OCI-LY3 (cell line): ENCODE results near the gene ABI3BP.

ENCODE experiments used
- H2AFZ ChIP-seq: fragments of 200-600, 300-600 bp; shearing (Covaris generic); 2 replicates; pipeline ENCODE4 v1.6.0; 2014; ENCODE audit warnings: antibody characterized with exemption, low read depth, low read length
- H3K27ac ChIP-seq: fragments of 200-600, 300-600 bp; sonication (generic); 2 replicates; pipeline ENCODE4 v1.5.1; 2014; ENCODE audit warnings: mild to moderate bottlenecking, low read length, moderate library complexity, mixed read lengths
- H3K27me3 ChIP-seq: fragments of 200-600, 300-600 bp; sonication (generic); 2 replicates; pipeline ENCODE4 v1.6.1; 2014; ENCODE audit warnings: low read depth, low read length, mixed read lengths
- H3K36me3 ChIP-seq: fragments of 200-600, 300-600 bp; sonication (generic); replicated peaks from 2 replicates; pipeline ENCODE3; 2014; ENCODE audit warnings: low read depth, low read length, mixed read lengths
- H3K4me1 ChIP-seq: fragments of 300-600, 200-600 bp; sonication (generic); 2 replicates; pipeline ENCODE4 v1.6.1; 2014; ENCODE audit warnings: low read length, mixed read lengths
- H3K4me2 ChIP-seq: fragments of 200-600, 300-600 bp; sonication (generic); 2 replicates; pipeline ENCODE4 v1.6.1; 2014; ENCODE audit warnings: low read length, mixed read lengths
- H3K4me3 ChIP-seq: fragments of 300-600, 200-600 bp; sonication (generic); 2 replicates; pipeline ENCODE4 v1.5.1; 2014; ENCODE audit warnings: antibody characterized with exemption, mild to moderate bottlenecking, low read length, moderate library complexity
- H3K79me2 ChIP-seq: fragments of 300-600, 200-600 bp; shearing (Covaris generic); 2 replicates; pipeline ENCODE4 v1.6.1; 2014; ENCODE audit warnings: mild to moderate bottlenecking, low read length, mixed read lengths
- H3K9ac ChIP-seq: fragments of 300-600, 200-600 bp; shearing (Covaris generic); 2 replicates; pipeline ENCODE4 v1.6.0; 2014; ENCODE audit warnings: mild to moderate bottlenecking, low read length, moderate library complexity
- H3K9me3 ChIP-seq: fragments of 200-600, 300-600 bp; shearing (Covaris generic); 2 replicates; pipeline ENCODE4 v1.6.1; 2014; ENCODE audit warnings: low read length, mixed read lengths; ENCODE audit not compliant: insufficient read depth
- H4K20me1 ChIP-seq: fragments of 200-600, 300-600 bp; sonication (generic); 2 replicates; pipeline ENCODE4 v1.6.1; 2016; ENCODE audit warnings: low read length, mixed read lengths; ENCODE audit not compliant: insufficient read depth
- EZH2phosphoT487 ChIP-seq: fragments of 200-600 bp; shearing (Covaris generic); IDR thresholded peaks from 2 replicates; pipeline ENCODE4 v1.6.1; 2018; ENCODE audit warnings: antibody characterized with exemption, mixed run types, low read depth
- TF ChIP-seq, protein P1 (sequence below): fragments of 200-600, 300-600 bp; sonication (generic); IDR thresholded peaks from 2 replicates; pipeline ENCODE4 v1.5.1; 2014; ENCODE audit warnings: antibody characterized with exemption, low read length, low read depth

The ABI3BP gene

DNA sequence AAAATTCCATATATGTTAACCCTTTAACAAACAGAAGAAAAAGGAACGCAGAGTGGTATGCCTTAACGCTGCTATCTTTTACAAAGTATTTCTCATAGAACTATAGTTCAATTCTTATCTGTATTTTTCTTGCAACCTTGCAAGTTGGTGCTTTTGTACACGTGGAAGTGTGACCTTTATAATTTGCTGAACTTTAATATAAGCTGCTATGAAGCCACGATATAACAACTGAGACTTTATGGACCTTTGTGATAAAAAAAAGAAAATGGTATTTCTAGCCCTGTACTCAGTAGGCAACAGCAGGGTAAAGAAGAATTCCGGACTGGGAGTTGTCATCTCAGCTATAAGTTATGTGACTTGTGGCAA is 290.3 kb downstream of the ABI3BP start:
- Histone ChIP-seq H2AFZ (no peak overlapping the region), H3K27ac (no peak overlapping the region), H3K27me3 (no peaks in the 10 kb centered on the region), H3K9ac (no peak overlapping the region), H3K36me3 (no peaks in the 10 kb centered on the region), H3K4me3 (no peak overlapping the region), H4K20me1 (no peaks in the 10 kb centered on the region), H3K4me2 (no peak overlapping the region), H3K9me3 (no peaks in the 10 kb centered on the region), H3K79me2 (no peaks in the 10 kb centered on the region), H3K4me1 (peaks cover 5% of the 10 kb centered on the region; the same call in 1 of the 2 replicates)
- TF ChIP-seq, protein P1, sequence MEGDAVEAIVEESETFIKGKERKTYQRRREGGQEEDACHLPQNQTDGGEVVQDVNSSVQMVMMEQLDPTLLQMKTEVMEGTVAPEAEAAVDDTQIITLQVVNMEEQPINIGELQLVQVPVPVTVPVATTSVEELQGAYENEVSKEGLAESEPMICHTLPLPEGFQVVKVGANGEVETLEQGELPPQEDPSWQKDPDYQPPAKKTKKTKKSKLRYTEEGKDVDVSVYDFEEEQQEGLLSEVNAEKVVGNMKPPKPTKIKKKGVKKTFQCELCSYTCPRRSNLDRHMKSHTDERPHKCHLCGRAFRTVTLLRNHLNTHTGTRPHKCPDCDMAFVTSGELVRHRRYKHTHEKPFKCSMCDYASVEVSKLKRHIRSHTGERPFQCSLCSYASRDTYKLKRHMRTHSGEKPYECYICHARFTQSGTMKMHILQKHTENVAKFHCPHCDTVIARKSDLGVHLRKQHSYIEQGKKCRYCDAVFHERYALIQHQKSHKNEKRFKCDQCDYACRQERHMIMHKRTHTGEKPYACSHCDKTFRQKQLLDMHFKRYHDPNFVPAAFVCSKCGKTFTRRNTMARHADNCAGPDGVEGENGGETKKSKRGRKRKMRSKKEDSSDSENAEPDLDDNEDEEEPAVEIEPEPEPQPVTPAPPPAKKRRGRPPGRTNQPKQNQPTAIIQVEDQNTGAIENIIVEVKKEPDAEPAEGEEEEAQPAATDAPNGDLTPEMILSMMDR, result no peak
- TF ChIP-seq EZH2phosphoT487, result no peak

DNA sequence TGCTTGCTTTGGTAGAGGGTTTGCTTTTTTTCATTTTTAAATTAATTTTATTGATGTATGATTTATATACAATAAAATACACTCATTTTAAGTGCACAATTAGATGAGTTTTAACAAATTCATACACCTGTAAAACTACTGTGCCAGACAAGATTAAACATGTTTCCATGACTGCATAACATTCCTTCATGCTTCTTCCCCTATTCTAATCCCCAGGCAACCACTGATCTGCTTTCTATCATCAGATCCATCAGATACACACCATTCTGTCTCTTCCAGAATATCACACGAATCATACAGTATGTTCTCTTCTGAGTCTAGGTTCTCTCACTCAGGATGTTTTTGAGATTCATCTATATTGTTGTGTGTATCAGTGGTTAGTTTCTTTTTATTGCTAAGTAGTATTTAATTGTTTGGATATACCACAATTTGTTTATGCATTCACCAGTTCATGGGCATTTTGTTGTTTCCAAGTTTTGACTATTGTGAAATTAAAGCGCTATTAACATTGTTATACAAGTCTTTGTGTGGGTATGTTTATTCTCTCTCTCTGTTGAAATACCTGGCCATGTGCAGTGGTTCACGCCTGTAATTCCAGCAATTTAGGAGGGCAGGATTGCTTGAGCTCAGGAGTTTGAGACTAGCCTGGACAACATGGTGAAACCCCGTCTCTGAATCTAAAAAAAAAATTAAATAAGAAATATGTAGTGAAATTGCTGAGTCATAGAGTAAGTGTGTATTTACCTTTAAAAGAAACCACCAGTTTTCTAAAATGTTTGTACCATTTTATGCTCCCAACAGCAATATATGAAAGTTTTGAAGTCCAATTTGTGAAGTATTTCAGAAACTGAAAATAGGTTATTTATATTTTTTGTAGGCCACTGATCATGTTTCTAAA is 290.9 kb downstream of the ABI3BP start:
- Histone ChIP-seq H3K4me3 (no peak overlapping the region), H3K79me2 (no peaks in the 10 kb centered on the region), H3K9ac (no peak overlapping the region), H3K4me1 (peaks cover 5% of the 10 kb centered on the region; the same call in 1 of the 2 replicates), H2AFZ (0 out of 2 replicates have a peak overlapping the region, but pooled peaks have one; percentile 1), H3K9me3 (no peaks in the 10 kb centered on the region), H3K4me2 (no peak overlapping the region), H4K20me1 (no peaks in the 10 kb centered on the region), H3K27me3 (no peaks in the 10 kb centered on the region), H3K36me3 (no peaks in the 10 kb centered on the region), H3K27ac (no peak overlapping the region)
- no peak for TF ChIP-seq EZH2phosphoT487
- TF ChIP-seq, protein P1, result no peak

DNA sequence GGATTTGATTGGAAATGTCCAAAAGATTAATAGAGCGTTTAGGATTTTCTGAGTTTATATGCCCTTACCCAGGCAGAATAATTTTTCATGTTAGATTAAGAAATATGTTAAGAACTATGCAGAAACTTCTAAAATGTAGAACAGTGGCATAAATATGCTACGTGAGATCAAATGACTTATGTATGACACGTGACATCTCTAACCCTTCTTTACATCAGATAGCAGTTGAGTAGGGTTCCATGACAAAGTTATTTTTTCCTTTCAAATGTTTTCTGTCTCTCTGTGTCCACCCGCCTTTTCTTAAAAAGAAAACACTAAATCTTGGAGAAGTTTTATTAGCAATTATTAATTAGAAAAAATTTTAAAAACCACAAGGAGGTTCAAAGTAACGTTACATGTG is 292.5 kb downstream of the ABI3BP start:
- Histone ChIP-seq H3K4me1 (peaks cover 5% of the 10 kb centered on the region; the same call in 1 of the 2 replicates), H3K9me3 (no peaks in the 10 kb centered on the region), H4K20me1 (no peaks in the 10 kb centered on the region), H3K36me3 (no peaks in the 10 kb centered on the region), H3K27me3 (no peaks in the 10 kb centered on the region), H3K4me2 (no peak overlapping the region), H3K27ac (no peak overlapping the region), H3K4me3 (no peak overlapping the region), H2AFZ (no peak overlapping the region), H3K9ac (no peak overlapping the region), H3K79me2 (no peaks in the 10 kb centered on the region)
- TF ChIP-seq, protein P1, result no peak
- no peak for TF ChIP-seq EZH2phosphoT487
